Neural cell (in vitro differentiated cells): ENCODE measurements around the gene TTC9C. TPM values are rescaled to one million over a fixed set of nuclear protein-coding genes. Genes with fewer than 3 reads are reported as not detected.

Experiments used
- H2AFZ ChIP-seq: fragments of 200-600, 300-800 bp; sonication (generic), shearing (Covaris generic); 2 replicates; pipeline ENCODE4 v1.6.0; 2014; ENCODE audit warnings: low read depth, mild to moderate bottlenecking, antibody characterized with exemption, low read length, moderate library complexity
- H3F3A ChIP-seq: fragments of 200-600 bp; shearing (Covaris generic); 2 replicates; pipeline ENCODE4 v1.6.1; 2016; ENCODE audit warnings: mild to moderate bottlenecking, moderate library complexity, mixed read lengths, antibody characterized with exemption, low read length; ENCODE audit not compliant: insufficient read depth, poor library complexity, severe bottlenecking
- H3K27ac ChIP-seq: fragments of 200-600, 300-800 bp; sonication (generic), shearing (Covaris generic); 2 replicates; pipeline ENCODE4 v1.5.1; 2014; ENCODE audit warnings: mild to moderate bottlenecking, low read length, moderate library complexity
- H3K27me3 ChIP-seq: fragments of 300-800, 200-600 bp; sonication (generic), shearing (Covaris generic); 2 replicates; pipeline ENCODE4 v1.6.0; 2014; ENCODE audit warnings: mild to moderate bottlenecking, low read depth, low read length, moderate library complexity; ENCODE audit not compliant: insufficient read depth
- H3K36me3 ChIP-seq: fragments of 300-800, 200-600 bp; sonication (generic), shearing (Covaris generic); 2 replicates; pipeline ENCODE4 v1.5.1; 2014; ENCODE audit warnings: mild to moderate bottlenecking, antibody characterized with exemption, low read length, moderate library complexity; ENCODE audit not compliant: insufficient read depth
- H3K4me2 ChIP-seq: fragments of 300-800, 200-600 bp; sonication (generic), shearing (Covaris generic); 2 replicates; pipeline ENCODE4 v1.6.0; 2014; ENCODE audit warnings: mild to moderate bottlenecking, low read length
- H3K4me3 ChIP-seq: fragments of 300-800, 200-600 bp; sonication (generic), shearing (Covaris generic); 2 replicates; pipeline ENCODE4 v1.5.1; 2014; ENCODE audit warnings: mild to moderate bottlenecking, low read length, moderate library complexity
- H3K79me2 ChIP-seq: fragments of 200-600 bp; shearing (Covaris generic); replicated peaks from 2 replicates; pipeline ENCODE4 v1.6.0; 2014; ENCODE audit warnings: mild to moderate bottlenecking, low read length, moderate library complexity; ENCODE audit not compliant: insufficient read depth
- H3K9ac ChIP-seq: fragments of 300-800, 200-600 bp; sonication (generic), shearing (Covaris generic); 2 replicates; pipeline ENCODE4 v1.6.1; 2016; ENCODE audit warnings: mild to moderate bottlenecking, low read length, mixed read lengths
- H3K9me2 ChIP-seq: fragments of 200-600 bp; shearing (Covaris generic); 2 replicates; pipeline ENCODE4 v1.6.1; 2016; ENCODE audit warnings: mild to moderate bottlenecking, low read length, mixed read lengths; ENCODE audit not compliant: insufficient read depth
- H3K9me3 ChIP-seq: fragments of 200-600, 300-800 bp; sonication (generic), shearing (Covaris generic); 2 replicates; pipeline ENCODE4 v1.6.1; 2016; ENCODE audit warnings: mild to moderate bottlenecking, mixed run types, low read length, moderate library complexity, mixed read lengths
- H4K20me1 ChIP-seq: fragments of 200-600 bp; shearing (Covaris generic); 2 replicates; pipeline ENCODE4 v1.6.1; 2016; ENCODE audit warnings: mild to moderate bottlenecking, mixed run types; ENCODE audit not compliant: insufficient read depth
- EP300 ChIP-seq: fragments of 450-650 bp; conservative IDR thresholded peaks from 2 replicates; pipeline ENCODE4 v1.6.1; 2014; ENCODE audit warnings: antibody characterized with exemption, mild to moderate bottlenecking, moderate library complexity; ENCODE audit not compliant: poor library complexity, severe bottlenecking
- EZH2 ChIP-seq: fragments of 200-600, 300-800 bp; shearing (Covaris generic), sonication (generic); IDR thresholded peaks from 2 replicates; pipeline ENCODE4 v1.6.1; 2014; ENCODE audit warnings: antibody characterized with exemption, low read length, borderline replicate concordance, mild to moderate bottlenecking; ENCODE audit not compliant: insufficient read depth, poor library complexity, severe bottlenecking
- MXI1 ChIP-seq: fragments of 450-650 bp; conservative IDR thresholded peaks from 2 replicates; pipeline ENCODE4 v1.6.1; 2014; ENCODE audit warnings: antibody characterized with exemption, mild to moderate bottlenecking; ENCODE audit not compliant: poor library complexity, severe bottlenecking
- POLR2AphosphoS5 ChIP-seq: IDR thresholded peaks from 2 replicates; pipeline ENCODE4 v1.6.1; 2012
- RAD21 ChIP-seq: fragments of 450-650 bp; conservative IDR thresholded peaks from 2 replicates; pipeline ENCODE4 v1.6.1; 2014; ENCODE audit warnings: antibody characterized with exemption, mild to moderate bottlenecking, moderate library complexity
- REST ChIP-seq: IDR thresholded peaks from 2 replicates; pipeline ENCODE4 v1.6.1; 2012; ENCODE audit warnings: borderline replicate concordance
- SMC3 ChIP-seq: fragments of 450-650 bp; conservative IDR thresholded peaks from 2 replicates; pipeline ENCODE4 v1.6.1; 2014; ENCODE audit warnings: antibody characterized with exemption, mild to moderate bottlenecking, moderate library complexity; ENCODE audit not compliant: poor library complexity
- TAF1 ChIP-seq: IDR thresholded peaks from 2 replicates; pipeline ENCODE4 v1.6.1; 2012; ENCODE audit warnings: low read depth
- polyA plus RNA-seq: library from polyadenylated mRNA; depleted of rRNA; stranded (reverse); fragments of >200 nt; gene quantifications from 2 replicates; pipeline ENCODE4 v1.2.3, GENCODE V29; 2014
- TF ChIP-seq, protein P1 (sequence below): fragments of 450-650 bp; IDR thresholded peaks from 2 replicates; pipeline ENCODE4 v1.5.1; 2014; ENCODE audit warnings: antibody characterized with exemption, mild to moderate bottlenecking, moderate library complexity; ENCODE audit not compliant: poor library complexity, severe bottlenecking

Gene TTC9C
- polyA plus RNA-seq, 1 donor from 2014 or later: 48.6 TPM

- H3K79me2 ChIP-seq: peaks cover 8% of the 10 kb centered on the region
- no peak overlapping the region for H2AFZ ChIP-seq
- H3K27me3 ChIP-seq: no peaks in the 10 kb centered on the region
- no peak overlapping the region for H3K4me3 ChIP-seq
- H4K20me1 ChIP-seq: no peaks in the 10 kb centered on the region
- no peaks in the 10 kb centered on the region for H3K9me3 ChIP-seq
- TF ChIP-seq RAD21 (peak; percentile 47), TAF1 (no peak), POLR2AphosphoS5 (no peak), SMC3 (peak; percentile 33), EZH2 (no peak), REST (no peak), MXI1 (no peak), EP300 (no peak)
- TF ChIP-seq, protein P1, sequence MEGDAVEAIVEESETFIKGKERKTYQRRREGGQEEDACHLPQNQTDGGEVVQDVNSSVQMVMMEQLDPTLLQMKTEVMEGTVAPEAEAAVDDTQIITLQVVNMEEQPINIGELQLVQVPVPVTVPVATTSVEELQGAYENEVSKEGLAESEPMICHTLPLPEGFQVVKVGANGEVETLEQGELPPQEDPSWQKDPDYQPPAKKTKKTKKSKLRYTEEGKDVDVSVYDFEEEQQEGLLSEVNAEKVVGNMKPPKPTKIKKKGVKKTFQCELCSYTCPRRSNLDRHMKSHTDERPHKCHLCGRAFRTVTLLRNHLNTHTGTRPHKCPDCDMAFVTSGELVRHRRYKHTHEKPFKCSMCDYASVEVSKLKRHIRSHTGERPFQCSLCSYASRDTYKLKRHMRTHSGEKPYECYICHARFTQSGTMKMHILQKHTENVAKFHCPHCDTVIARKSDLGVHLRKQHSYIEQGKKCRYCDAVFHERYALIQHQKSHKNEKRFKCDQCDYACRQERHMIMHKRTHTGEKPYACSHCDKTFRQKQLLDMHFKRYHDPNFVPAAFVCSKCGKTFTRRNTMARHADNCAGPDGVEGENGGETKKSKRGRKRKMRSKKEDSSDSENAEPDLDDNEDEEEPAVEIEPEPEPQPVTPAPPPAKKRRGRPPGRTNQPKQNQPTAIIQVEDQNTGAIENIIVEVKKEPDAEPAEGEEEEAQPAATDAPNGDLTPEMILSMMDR: peak; percentile 57
- H3K36me3 ChIP-seq: no peaks in the 10 kb centered on the region
- H3F3A ChIP-seq: no peaks in the 10 kb centered on the region
- H3K4me2 ChIP-seq: no peak overlapping the region
- H3K9me2 ChIP-seq: no peaks in the 10 kb centered on the region
- H3K27ac ChIP-seq: no peak overlapping the region
- H3K9ac ChIP-seq: no peak overlapping the region
Observed at GRCh38 chr11:62680825-62681240, 47.5 kb upstream of the TTC9C start.

GRCh38 chr11:62682518-62682917 is 45.8 kb upstream of the TTC9C start:
- H3K4me2 ChIP-seq: no peak overlapping the region
- no peaks in the 10 kb centered on the region for H3K9me3 ChIP-seq
- H4K20me1 ChIP-seq: no peaks in the 10 kb centered on the region
- peaks cover 8% of the 10 kb centered on the region for H3K79me2 ChIP-seq
- H3F3A ChIP-seq: no peaks in the 10 kb centered on the region
- no peak overlapping the region for H3K4me3 ChIP-seq
- no peak overlapping the region for H3K27ac ChIP-seq
- H3K9me2 ChIP-seq: no peaks in the 10 kb centered on the region
- no peak overlapping the region for H2AFZ ChIP-seq
- H3K9ac ChIP-seq: no peak overlapping the region
- H3K27me3 ChIP-seq: no peaks in the 10 kb centered on the region
- no peaks in the 10 kb centered on the region for H3K36me3 ChIP-seq
- TF ChIP-seq, protein P1: no peak
- TF ChIP-seq SMC3 (no peak), RAD21 (no peak), EZH2 (no peak), TAF1 (no peak), REST (no peak), POLR2AphosphoS5 (no peak), MXI1 (no peak), EP300 (no peak)
